IMR-90 (cell line): Measurements from ENCODE around the gene CRCP.

Experiments used
- CTCF ChIP-seq: conservative IDR thresholded peaks from 2 replicates; pipeline ENCODE4 v1.5.1; 2012; ENCODE audit warnings: mild to moderate bottlenecking, low read depth, low read length, improper control_type of control experiment
- MAZ ChIP-seq: IDR thresholded peaks from 2 replicates; pipeline ENCODE4 v1.6.1; 2012; ENCODE audit warnings: low read depth, mild to moderate bottlenecking, low read length, improper control_type of control experiment, moderate library complexity, borderline replicate concordance
- RAD21 ChIP-seq: IDR thresholded peaks from 2 replicates; pipeline ENCODE4 v1.6.1; 2012; ENCODE audit warnings: low read length, improper control_type of control experiment

- no peak for TF ChIP-seq RAD21
- TF ChIP-seq CTCF = no peak
- TF ChIP-seq MAZ = no peak
These were observed 28.3 kb downstream of the CRCP start for GRCh38 chr7:66142996-66143395.
